B cell (primary cell): ENCODE data around the gene TEX52. TPM values are rescaled to one million over a fixed set of nuclear protein-coding genes. Genes with fewer than 3 reads are reported as not detected.

ENCODE experiments used
- ATAC-seq: fragments of 200-7000 bp; cut with Tn5 transposase; one replicate; pipeline ENCODE4 v1.10.0; 2021; ENCODE audit warnings: low read depth, mild to moderate bottlenecking, moderate number of reproducible peaks, moderate library complexity
- CTCF ChIA-PET: fragments of 350-600 bp; sonication (Branson Sonifier 250); formaldehyde crosslinking; loops from one replicate; lab custom pipeline; 2021; ENCODE audit warnings: antibody characterized with exemption, inconsistent platforms; lab: Charles Lee
- POLR2A ChIA-PET: fragments of 350-600 bp; sonication (Branson Sonifier 250); formaldehyde crosslinking; loops from one replicate; lab custom pipeline; 2021; ENCODE audit warnings: antibody characterized with exemption; lab: Charles Lee
- DNase-seq: peaks from one replicate; pipeline ENCODE4 v3.0.0; 2013
- H2AFZ ChIP-seq: 2 replicates; pipeline ENCODE4 v1.6.1; 2012; ENCODE audit warnings: mild to moderate bottlenecking, low read depth, low read length; ENCODE audit not compliant: insufficient read depth, poor library complexity, severe bottlenecking
- H3K27ac ChIP-seq, 2 donors: 1 replicate in 1 of 2; 2 replicates in 1 of 2; pipeline ENCODE4 v1.5.1; 2012 to 2013; ENCODE audit warnings: low read length in 2 of 2, mild to moderate bottlenecking in 2 of 2, moderate library complexity in 1 of 2
- H3K27me3 ChIP-seq, 4 experiments: fragments of 200-600 bp in 1 of 4; sonication (generic) in 1 of 4; replicated peaks in 1 of 4; 1 replicate in 2 of 4; 2 replicates in 2 of 4; pipeline versions ENCODE4 v1.6.1 to v1.7.0; 2013 to 2016; ENCODE audit warnings: low read length in 3 of 4, mild to moderate bottlenecking in 2 of 4, mixed read lengths in 1 of 4, moderate library complexity in 1 of 4; ENCODE audit not compliant: insufficient read depth in 4 of 4, control insufficient read depth in 3 of 4; ENCODE audit errors: control extremely low read depth in 1 of 4
- H3K36me3 ChIP-seq, 2 experiments: replicated peaks in 1 of 2; 1 replicate in 1 of 2; 2 replicates in 1 of 2; pipeline versions ENCODE4 v1.6.1 to v1.7.1; 2013; ENCODE audit warnings: low read length in 1 of 2; ENCODE audit not compliant: insufficient read depth in 2 of 2, control insufficient read depth in 1 of 2; ENCODE audit errors: control extremely low read depth in 1 of 2, extremely low read depth in 1 of 2
- H3K4me1 ChIP-seq, 2 donors: fragments of 200-600 bp in 1 of 2; sonication (generic) in 1 of 2; 1 replicate in 1 of 2; 2 replicates in 1 of 2; pipeline versions ENCODE4 v1.5.1 to v1.6.1; 2013 to 2017; ENCODE audit warnings: low read length in 2 of 2; ENCODE audit not compliant: control insufficient read depth in 2 of 2, insufficient read depth in 2 of 2
- H3K4me2 ChIP-seq: replicated peaks from 2 replicates; pipeline ENCODE3; 2012; ENCODE audit warnings: mild to moderate bottlenecking, low read depth, low read length; ENCODE audit not compliant: poor library complexity, severe bottlenecking
- H3K4me3 ChIP-seq, 5 experiments: fragments of 200-600 bp in 1 of 5; sonication (generic) in 1 of 5; 1 replicate in 3 of 5; 2 replicates in 2 of 5; pipeline versions ENCODE4 v1.5.1 to v1.7.0; 2011 to 2016; ENCODE audit warnings: low read length in 4 of 5, mild to moderate bottlenecking in 4 of 5, low read depth in 2 of 5, control low read depth in 1 of 5, moderate library complexity in 1 of 5; ENCODE audit not compliant: insufficient read depth in 1 of 5; ENCODE audit errors: control extremely low read depth in 1 of 5, extremely low read depth in 1 of 5
- H3K79me2 ChIP-seq: fragments of 200-600 bp; sonication (generic); one replicate; pipeline ENCODE4 v1.6.0; 2016; ENCODE audit warnings: low read length; ENCODE audit not compliant: control insufficient read depth, insufficient read depth
- H3K9ac ChIP-seq: fragments of 200-600 bp; sonication (generic); 2 replicates; pipeline ENCODE4 v1.6.1; 2017; ENCODE audit warnings: mild to moderate bottlenecking, low read length, moderate library complexity
- H3K9me3 ChIP-seq, 3 donors: one replicate each; pipeline versions ENCODE4 v1.6.1 to v1.7.1; 2013; ENCODE audit warnings: low read length in 2 of 3; ENCODE audit not compliant: control insufficient read depth in 2 of 3, insufficient read depth in 1 of 3; ENCODE audit errors: control extremely low read depth in 1 of 3
- H4K20me1 ChIP-seq: 2 replicates; pipeline ENCODE4 v1.6.0; 2012; ENCODE audit warnings: mild to moderate bottlenecking, low read length; ENCODE audit not compliant: insufficient read depth, control insufficient read depth, poor library complexity, severe bottlenecking
- H3K27ac Mint-ChIP-seq: one replicate; pipeline ENCODE4 v1.8.0; 2021; ENCODE audit warnings: mixed read lengths
- H3K27me3 Mint-ChIP-seq: one replicate; pipeline ENCODE4 v1.8.0; 2021; ENCODE audit warnings: mixed read lengths
- H3K4me1 Mint-ChIP-seq: one replicate; pipeline ENCODE4 v1.8.0; 2021; ENCODE audit warnings: mixed read lengths
- H3K4me3 Mint-ChIP-seq: one replicate; pipeline ENCODE4 v1.8.0; 2021; ENCODE audit warnings: mixed read lengths
- H3K9me3 Mint-ChIP-seq: one replicate; pipeline ENCODE4 v1.8.0; 2022; ENCODE audit warnings: mixed read lengths; ENCODE audit not compliant: insufficient read depth
- CTCF ChIP-seq: fragments of 200-600 bp; IDR thresholded peaks from one replicate; pipeline ENCODE4 v1.8.0; 2022; ENCODE audit warnings: antibody characterized with exemption, mild to moderate bottlenecking
- EZH2 ChIP-seq: IDR thresholded peaks from 2 replicates; pipeline ENCODE4 v1.6.1; 2012; ENCODE audit warnings: borderline replicate concordance, low read depth, mild to moderate bottlenecking, moderate library complexity, low read length; ENCODE audit not compliant: insufficient read depth, poor library complexity, severe bottlenecking
- WGBS: methylation state at CpG from one replicate; pipeline ENCODE4 v1.1.5; 2013; ENCODE audit warnings: missing lambda C conversion rate; ENCODE audit not compliant: insufficient coverage; 5-methylcytosine and 5-hydroxymethylcytosine counted together
- intact Hi-C: fragments of 100-400 bp; cut with micrococcal nuclease; formaldehyde crosslinking; loops from one replicate; pipeline ENCODE4 v1.10.0; 2022
- polyA plus RNA-seq: library from polyadenylated mRNA; depleted of rRNA; stranded (reverse); fragments of >200 nt; gene quantifications from 2 replicates; pipeline ENCODE4 v1.2.3, GENCODE V29; 2012
- total RNA-seq, 2 donors: library from RNA; stranded (reverse); fragments of 120-200 nt in 1 of 2; gene quantifications; 1 replicate in 1 of 2; 2 replicates in 1 of 2; pipeline versions ENCODE4 v1.2.3 to v1.2.4, GENCODE V29; 2013 to 2022

Gene TEX52
- total and polyA plus RNA-seq, 2 donors (not counting 1 experiment from before 2014, with no cell fraction given), result not detected

GRCh38 chr12:2834581-2835491, 22.0 kb downstream of the TEX52 start, which contains the start of gene NRIP2:
TSS of gene NRIP2 (minus strand) at chr12:2835035. CDS start at chr12:2834983, 52 bp downstream.
- ChIA-PET POLR2A (no interaction called here), CTCF (no interaction called here)
- Histone ChIP-seq H3K27me3 (peaks cover 0 to 3% (median 0%) of the 10 kb centered on the region in 4 experiments), H3K4me1 (no peaks in the 10 kb centered on the region), H3K27ac (no peak within 1 kb of the TSS), H3K9me3 (no peaks in the 10 kb centered on the region), H3K36me3 (peaks cover 0 to 18% of the 10 kb centered on the region in 2 experiments), H2AFZ (no peak within 1 kb of the TSS), H4K20me1 (no peaks in the 10 kb centered on the region), H3K9ac (no peak within 1 kb of the TSS), H3K4me3 (no peak within 1 kb of the TSS), H3K4me2 (no peak within 1 kb of the TSS), H3K79me2 (no peaks in the 10 kb centered on the region)
- intact Hi-C loops, result no loop called here
- 46% methylated on average over 32 of the region's 32 CpGs for WGBS
- no peak within 1 kb of the TSS for H3K27ac Mint-ChIP-seq
- H3K9me3 Mint-ChIP-seq, result no peaks in the 10 kb centered on the region
- peaks cover 3% of the 10 kb centered on the region for H3K4me1 Mint-ChIP-seq
- ATAC-seq, result no peak
- no peak within 1 kb of the TSS for H3K4me3 Mint-ChIP-seq
- TF ChIP-seq CTCF (no peak), EZH2 (no peak)
- H3K27me3 Mint-ChIP-seq, result no peaks in the 10 kb centered on the region
- no peak for DNase-seq

- CTCF ChIA-PET, result interaction anchor here (1.2 kb wide), 1 partner anchor 11 kb away, joined by 3 read pairs; no protein-coding TSS in a partner anchor
- H3K27me3 Mint-ChIP-seq, result no peaks in the 10 kb centered on the region
- peaks cover 3% of the 10 kb centered on the region for H3K4me1 Mint-ChIP-seq
These were observed 23.0 kb downstream of the TEX52 start for GRCh38 chr12:2833810-2834209.

More at GRCh38 chr12:2833810-2834209, 23.0 kb downstream of the TEX52 start:
- Mint-ChIP-seq H3K9me3 (no peaks in the 10 kb centered on the region), H3K27ac (no peak overlapping the region), H3K4me3 (no peak overlapping the region)
- Histone ChIP-seq H3K4me3 (no peak overlapping the region), H2AFZ (no peak overlapping the region), H3K27ac (no peak overlapping the region), H4K20me1 (no peaks in the 10 kb centered on the region), H3K79me2 (no peaks in the 10 kb centered on the region), H3K27me3 (peaks cover 0 to 3% (median 0%) of the 10 kb centered on the region in 4 experiments), H3K4me2 (no peak overlapping the region), H3K9me3 (no peaks in the 10 kb centered on the region), H3K4me1 (no peaks in the 10 kb centered on the region), H3K9ac (no peak overlapping the region), H3K36me3 (peaks cover 0 to 8% of the 10 kb centered on the region in 2 experiments)
- POLR2A ChIA-PET, result no interaction called here
- WGBS, result 98% methylated on average over 4 of the region's 9 CpGs
- DNase-seq (no peak), ATAC-seq (no peak)
- intact Hi-C loops, result no loop called here
- TF ChIP-seq CTCF (no peak), EZH2 (no peak)
